CD4-positive, alpha-beta T cell treated with Interleukin-1 beta for 1 hour (primary cell): ENCODE measurements around the gene CCND1.
A peak's percentile ranks its signal among the peaks of the same experiment; 100 is the strongest.

Source experiments
- DNase-seq, 2 donors: peaks; one replicate each; pipeline ENCODE4 v3.0.0-alpha.2; 2020 to 2022

CCND1 gene

GRCh38 chr11:69641681-69642548 lies 959 bp downstream of the CCND1 start:
- no peak for DNase-seq

DNA sequence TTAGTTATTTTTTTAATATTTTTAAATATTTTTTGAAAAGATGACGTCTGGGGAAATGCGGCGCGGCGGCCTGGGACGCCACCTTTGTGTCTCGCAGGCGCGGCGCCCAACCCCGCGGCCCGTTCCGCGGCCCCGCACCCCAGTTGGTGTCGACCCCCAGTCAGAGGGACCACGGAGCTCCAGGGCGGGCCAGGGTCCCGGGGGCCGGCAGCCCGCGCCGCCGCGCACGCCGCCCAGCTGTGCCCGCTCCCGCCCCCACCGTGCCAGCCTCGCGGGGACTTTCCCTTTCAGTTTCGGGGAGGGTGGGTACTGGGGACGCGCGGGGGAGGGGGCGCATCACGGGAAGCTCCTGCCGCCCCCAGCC lies 1.6 kb downstream of the CCND1 start:
- peak; percentile 32 to 44 for DNase-seq

DNA sequence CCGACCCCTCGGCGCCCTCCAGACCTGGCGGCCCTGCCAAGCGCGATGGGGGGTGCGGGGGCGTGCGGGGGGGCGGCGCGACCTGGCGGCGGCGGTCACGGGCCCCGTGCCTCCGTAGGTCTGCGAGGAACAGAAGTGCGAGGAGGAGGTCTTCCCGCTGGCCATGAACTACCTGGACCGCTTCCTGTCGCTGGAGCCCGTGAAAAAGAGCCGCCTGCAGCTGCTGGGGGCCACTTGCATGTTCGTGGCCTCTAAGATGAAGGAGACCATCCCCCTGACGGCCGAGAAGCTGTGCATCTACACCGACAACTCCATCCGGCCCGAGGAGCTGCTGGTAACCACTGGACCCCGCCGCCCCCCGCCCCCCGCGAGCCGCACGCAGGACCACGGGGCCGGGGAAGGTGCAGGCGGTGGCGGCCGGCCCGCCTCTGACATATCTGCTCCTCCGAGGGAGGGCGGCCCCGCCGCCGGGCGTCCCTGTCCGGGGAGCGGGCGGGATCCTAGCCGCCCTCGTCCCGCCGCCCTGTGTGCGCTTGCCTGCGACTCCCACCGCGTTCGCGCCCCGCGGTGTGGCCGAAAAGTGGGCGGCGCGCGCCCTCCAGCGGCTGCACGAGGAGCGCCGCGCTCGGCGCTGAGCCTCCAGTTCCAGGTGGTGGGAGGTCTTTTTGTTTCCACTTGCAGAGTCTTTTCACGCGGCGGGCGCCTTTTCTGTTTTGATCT lies 2.1 kb downstream of the CCND1 start:
- peak; percentile 78 for DNase-seq

GRCh38 chr11:69643646-69644045 lies 2.7 kb downstream of the CCND1 start:
- DNase-seq: no peak

DNA sequence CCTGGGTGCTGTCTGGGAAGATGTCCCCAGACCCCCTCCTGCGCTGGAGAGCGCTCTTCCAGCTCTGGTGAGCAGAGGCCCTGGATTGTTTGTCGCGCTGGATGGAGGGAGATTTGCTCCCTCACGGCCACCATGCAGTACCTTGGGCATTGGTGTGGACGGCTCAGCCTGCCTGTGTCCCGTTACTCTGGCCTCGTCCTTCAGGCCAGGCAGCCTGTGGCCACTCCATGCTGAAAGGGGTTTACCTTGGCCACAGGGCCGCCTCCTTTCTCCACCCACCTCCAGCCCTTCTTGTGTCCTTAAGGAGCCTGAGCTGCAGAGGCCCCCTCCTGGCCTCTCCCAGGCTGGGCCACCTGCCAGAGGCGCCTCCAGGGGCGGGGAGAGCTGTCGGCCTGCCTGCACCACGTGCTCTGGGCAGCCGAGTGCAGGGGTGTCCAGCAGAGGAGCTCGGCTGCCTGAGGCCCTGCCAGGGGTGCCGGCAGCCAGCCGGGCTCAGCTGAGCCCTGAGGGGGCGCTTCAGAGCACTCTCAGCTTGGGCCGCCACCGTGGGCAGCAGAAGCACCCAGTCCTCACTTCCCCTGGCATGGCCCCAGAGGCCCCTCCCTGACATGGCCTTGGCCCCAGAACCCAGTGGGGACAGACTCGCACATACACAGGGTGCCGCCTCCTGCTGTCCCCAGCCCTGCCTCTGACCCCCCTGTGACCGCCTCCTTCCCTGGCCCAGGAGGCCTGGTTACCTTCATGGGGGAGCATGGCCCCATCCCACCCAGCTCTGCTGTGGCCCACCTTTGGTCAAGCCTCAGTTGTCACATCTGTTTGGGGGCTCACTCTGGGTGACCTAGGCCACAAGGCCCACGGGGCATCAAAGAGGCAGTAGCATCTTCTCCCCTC lies 3.4 kb downstream of the CCND1 start:
- DNase-seq: no peak

- no peak for DNase-seq
Measured at GRCh38 chr11:69644962-69645675, 4.2 kb downstream of the CCND1 start.

DNA sequence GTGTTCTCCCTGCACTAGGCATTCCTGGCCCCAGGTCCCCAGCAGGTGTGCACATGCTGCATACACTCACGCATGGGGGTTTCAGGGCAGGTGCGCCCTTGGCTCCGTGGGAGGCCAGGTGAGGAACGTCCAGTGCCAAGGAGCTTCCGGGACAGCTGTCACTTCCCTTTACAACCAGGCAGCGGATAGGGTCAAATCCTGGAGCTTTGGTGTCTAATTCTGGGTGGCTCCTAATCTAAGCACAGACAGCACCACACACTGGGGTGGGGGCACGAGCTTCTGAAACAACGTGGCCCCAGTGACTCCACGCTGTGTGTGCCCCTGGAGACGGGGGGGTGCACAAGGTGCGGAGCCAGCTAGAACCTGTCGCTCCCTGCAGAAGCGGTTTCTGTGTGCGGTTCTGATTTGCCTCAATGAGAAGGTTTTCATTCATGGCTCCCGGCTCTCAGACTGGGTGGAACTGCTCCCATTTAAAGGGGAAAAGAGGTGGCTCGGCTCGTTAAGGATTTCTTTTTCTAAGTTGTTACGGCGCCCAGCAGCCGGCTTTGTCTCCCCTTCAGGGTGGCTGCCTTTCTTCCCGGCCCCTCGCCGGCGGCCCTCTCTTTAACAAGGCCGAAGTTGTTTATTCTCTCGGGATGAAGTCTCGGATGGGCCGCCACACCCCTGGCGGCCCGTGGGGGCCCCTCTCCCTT lies 5.0 kb downstream of the CCND1 start:
- no peak for DNase-seq

GRCh38 chr11:69646493-69647389 lies 5.8 kb downstream of the CCND1 start:
- DNase-seq: no peak

- no peak for DNase-seq
Measured at GRCh38 chr11:69647390-69647748, 6.4 kb downstream of the CCND1 start.

DNA sequence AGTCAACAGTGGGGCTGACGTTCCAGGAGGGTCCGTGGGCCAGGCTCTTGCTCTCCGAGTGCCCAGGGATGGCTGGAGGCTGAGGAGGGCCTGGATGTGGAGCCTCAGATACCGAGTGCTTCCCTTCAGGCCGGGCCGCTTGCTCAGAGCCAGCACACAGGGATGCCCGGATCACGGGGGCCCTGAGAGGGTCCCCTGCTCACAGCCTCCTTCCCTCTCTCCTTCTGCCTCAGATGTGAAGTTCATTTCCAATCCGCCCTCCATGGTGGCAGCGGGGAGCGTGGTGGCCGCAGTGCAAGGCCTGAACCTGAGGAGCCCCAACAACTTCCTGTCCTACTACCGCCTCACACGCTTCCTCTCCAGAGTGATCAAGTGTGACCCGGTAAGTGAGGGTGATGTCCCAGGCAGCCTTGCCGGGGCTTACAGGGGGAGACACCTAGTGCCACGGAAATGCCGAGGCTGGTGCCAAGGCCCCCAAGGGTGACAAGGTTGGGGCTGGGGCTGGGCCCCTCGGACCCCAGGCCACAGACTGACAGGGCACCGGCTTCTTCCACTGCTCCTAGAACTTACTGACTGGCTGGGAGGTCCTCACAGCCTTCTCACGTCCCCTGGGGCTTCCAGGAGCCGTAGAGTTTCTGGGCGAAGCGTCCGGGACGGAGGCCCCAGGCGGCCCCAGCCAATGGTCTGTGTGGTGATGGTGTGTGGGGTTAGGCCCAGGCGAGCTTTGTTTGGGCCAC lies 7.0 kb downstream of the CCND1 start:
- DNase-seq: no peak

DNA sequence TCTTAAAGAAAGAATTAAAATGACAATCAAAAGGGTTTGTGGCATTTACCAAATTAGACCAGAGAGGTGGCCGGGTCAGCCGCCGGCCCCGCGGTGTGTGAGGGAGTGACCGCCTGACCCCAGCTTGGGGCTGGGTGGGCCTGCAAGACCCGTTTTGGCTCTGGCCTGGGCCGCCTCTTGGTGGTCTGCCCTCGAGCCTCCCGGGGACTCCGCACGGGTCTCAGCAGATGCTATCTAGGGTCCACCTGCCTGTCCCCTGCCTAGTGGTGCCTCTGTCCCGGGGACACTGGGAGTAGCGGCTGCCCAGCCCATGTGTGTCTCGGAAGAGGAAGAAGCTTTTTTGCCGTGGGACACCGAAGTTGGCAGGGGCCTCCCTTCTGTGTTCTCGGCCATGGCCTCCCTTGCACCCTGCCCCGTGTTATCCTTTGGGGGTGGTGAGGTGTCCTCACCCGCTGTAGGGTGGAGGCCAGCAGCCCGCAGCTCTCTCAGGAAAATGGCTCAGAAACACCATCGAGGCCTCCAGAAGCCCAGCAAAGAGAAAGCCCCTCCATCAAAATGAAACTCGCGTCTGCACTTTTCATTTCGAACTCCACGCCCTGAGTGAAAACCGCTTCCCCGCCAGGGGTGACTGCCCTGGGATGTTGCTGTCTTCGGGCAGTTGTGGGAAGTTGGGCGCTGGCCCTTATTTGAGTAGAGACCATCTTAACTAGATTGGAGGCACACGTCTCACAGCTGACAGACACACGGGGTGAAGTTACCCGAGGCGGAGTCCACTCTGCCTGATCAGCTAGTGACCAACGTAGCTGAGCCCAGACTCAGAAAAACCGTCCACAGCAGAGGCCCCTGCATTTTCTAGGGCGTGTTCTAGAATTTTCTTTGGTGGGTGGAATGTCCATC lies 8.0 kb downstream of the CCND1 start:
- no peak for DNase-seq

DNA sequence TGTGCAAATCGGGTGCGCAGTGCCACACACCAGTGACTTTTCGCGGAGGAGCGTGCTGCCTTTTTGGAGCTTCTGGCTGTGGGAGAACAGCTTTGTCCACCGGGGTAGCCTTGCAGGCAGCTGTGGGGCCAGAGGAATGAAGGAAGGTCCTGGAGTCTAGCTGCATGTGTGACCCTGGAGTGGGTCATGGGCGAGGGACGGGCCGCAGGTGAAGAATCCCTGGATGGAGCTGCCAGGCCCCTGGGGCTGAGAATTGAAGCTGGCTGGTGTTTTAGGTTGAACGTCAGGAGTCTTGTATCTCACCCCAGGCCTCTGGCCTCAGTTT lies 8.6 kb downstream of the CCND1 start:
- no peak for DNase-seq

- no peak for DNase-seq
Measured at GRCh38 chr11:69650081-69650831, 9.3 kb downstream of the CCND1 start.

DNA sequence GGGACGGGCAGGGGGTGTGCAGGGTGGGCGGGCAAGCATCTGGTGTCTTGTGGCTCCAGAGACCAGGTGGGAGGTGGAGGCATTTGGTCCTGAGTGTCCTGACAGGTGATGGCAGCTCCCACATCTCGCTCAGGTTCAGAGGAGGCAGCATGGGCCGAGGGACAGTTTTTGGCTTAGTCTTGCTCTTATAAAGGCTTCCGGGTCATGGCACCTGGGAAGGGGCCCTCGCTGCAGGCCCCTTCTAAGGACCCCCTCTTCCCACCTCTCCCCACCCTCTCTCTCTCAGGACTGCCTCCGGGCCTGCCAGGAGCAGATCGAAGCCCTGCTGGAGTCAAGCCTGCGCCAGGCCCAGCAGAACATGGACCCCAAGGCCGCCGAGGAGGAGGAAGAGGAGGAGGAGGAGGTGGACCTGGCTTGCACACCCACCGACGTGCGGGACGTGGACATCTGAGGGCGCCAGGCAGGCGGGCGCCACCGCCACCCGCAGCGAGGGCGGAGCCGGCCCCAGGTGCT lies 9.9 kb downstream of the CCND1 start:
- no peak for DNase-seq

- DNase-seq: no peak
Measured at GRCh38 chr11:69651834-69652620, 11.1 kb downstream of the CCND1 start.

DNA sequence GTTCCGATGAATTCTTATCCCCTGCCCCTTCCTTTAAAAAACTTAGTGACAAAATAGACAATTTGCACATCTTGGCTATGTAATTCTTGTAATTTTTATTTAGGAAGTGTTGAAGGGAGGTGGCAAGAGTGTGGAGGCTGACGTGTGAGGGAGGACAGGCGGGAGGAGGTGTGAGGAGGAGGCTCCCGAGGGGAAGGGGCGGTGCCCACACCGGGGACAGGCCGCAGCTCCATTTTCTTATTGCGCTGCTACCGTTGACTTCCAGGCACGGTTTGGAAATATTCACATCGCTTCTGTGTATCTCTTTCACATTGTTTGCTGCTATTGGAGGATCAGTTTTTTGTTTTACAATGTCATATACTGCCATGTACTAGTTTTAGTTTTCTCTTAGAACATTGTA lies 12.0 kb downstream of the CCND1 start:
- DNase-seq: no peak

GRCh38 chr11:69653406-69653960 lies 12.5 kb downstream of the CCND1 start:
- DNase-seq: no peak
